GM18858 (cell line): ENCODE data around the gene COL15A1.

Experiments used
- ATAC-seq: cut with Tn5 transposase; IDR thresholded peaks from one replicate; pipeline ENCODE4 v1.9.1; 2021; ENCODE audit not compliant: unreplicated experiment

COL15A1 gene

GRCh38 chr9:98944057-98944733, 488 bp downstream of the COL15A1 start:
- no peak for ATAC-seq

- ATAC-seq, result no peak
Observed at GRCh38 chr9:98944734-98945074, 997 bp downstream of the COL15A1 start.

- ATAC-seq, result no peak
Observed at GRCh38 chr9:98949565-98949964, 5.9 kb downstream of the COL15A1 start.

GRCh38 chr9:98950262-98950661, 6.6 kb downstream of the COL15A1 start:
- no peak for ATAC-seq

- ATAC-seq, result no peak
Observed at GRCh38 chr9:98951967-98952366, 8.3 kb downstream of the COL15A1 start.

GRCh38 chr9:98953581-98954243, 10.0 kb downstream of the COL15A1 start:
- ATAC-seq, result no peak

GRCh38 chr9:98954244-98954610, 10.5 kb downstream of the COL15A1 start:
- ATAC-seq, result no peak

- ATAC-seq, result no peak
Observed at GRCh38 chr9:98955259-98955658, 11.6 kb downstream of the COL15A1 start.

GRCh38 chr9:98957826-98958225, 14.1 kb downstream of the COL15A1 start:
- ATAC-seq, result no peak

- no peak for ATAC-seq
Observed at GRCh38 chr9:98958271-98958984, 14.7 kb downstream of the COL15A1 start.

GRCh38 chr9:98960409-98960808, 16.7 kb downstream of the COL15A1 start:
- no peak for ATAC-seq

- no peak for ATAC-seq
Observed at GRCh38 chr9:98961513-98962180, 17.9 kb downstream of the COL15A1 start.

- no peak for ATAC-seq
Observed at GRCh38 chr9:98962181-98962560, 18.5 kb downstream of the COL15A1 start.

- no peak for ATAC-seq
Observed at GRCh38 chr9:98962861-98963260, 19.2 kb downstream of the COL15A1 start.

GRCh38 chr9:98964201-98964600, 20.5 kb downstream of the COL15A1 start:
- no peak for ATAC-seq

- ATAC-seq, result no peak
Observed at GRCh38 chr9:98964911-98965336, 21.2 kb downstream of the COL15A1 start.

GRCh38 chr9:98966676-98967075, 23.0 kb downstream of the COL15A1 start:
- ATAC-seq, result no peak

- ATAC-seq, result no peak
Observed at GRCh38 chr9:98967257-98967656, 23.6 kb downstream of the COL15A1 start.

- no peak for ATAC-seq
Observed at GRCh38 chr9:98967680-98968079, 24.0 kb downstream of the COL15A1 start.

- ATAC-seq, result no peak
Observed at GRCh38 chr9:98968601-98969337, 25.1 kb downstream of the COL15A1 start.

- no peak for ATAC-seq
Observed at GRCh38 chr9:98970532-98971041, 26.9 kb downstream of the COL15A1 start.
